Uterus (tissue), 4 donors: ENCODE data around the gene MSH2. TPM values are rescaled to one million over a fixed set of nuclear protein-coding genes. Genes with fewer than 3 reads are reported as not detected.

Experiments used
- DNase-seq, 2 donors: peaks; one replicate each; pipeline ENCODE4 v3.0.0-alpha.2; 2019 to 2020
- H3K27ac ChIP-seq, 2 donors: fragments of 200-600 bp; sonication (generic); 1 replicate in 1 of 2; 2 replicates in 1 of 2; pipeline ENCODE4 v1.5.1; 2016 to 2018
- H3K27me3 ChIP-seq, 2 donors: fragments of 200-600 bp; sonication (generic); one replicate each; pipeline ENCODE4 v1.5.1; 2018 to 2019; ENCODE audit warnings: control low read depth in 1 of 2
- H3K36me3 ChIP-seq, 2 donors: fragments of 200-600 bp; sonication (generic); one replicate each; pipeline ENCODE4 v1.5.1; 2019; ENCODE audit warnings: control low read depth in 1 of 2
- H3K4me1 ChIP-seq, 2 donors: fragments of 200-600 bp; sonication (generic); one replicate each; pipeline ENCODE4 v1.5.1; 2018 to 2019; ENCODE audit warnings: control low read depth in 1 of 2
- H3K4me3 ChIP-seq, 2 donors: fragments of 200-600 bp; sonication (generic); 1 replicate in 1 of 2; 2 replicates in 1 of 2; pipeline ENCODE4 v1.5.1; 2018 to 2019; ENCODE audit warnings: mild to moderate bottlenecking in 1 of 2
- H3K9me3 ChIP-seq, 2 donors: fragments of 200-600 bp; sonication (generic); one replicate each; pipeline ENCODE4 v1.5.1; 2019; ENCODE audit warnings: control low read depth in 1 of 2
- POLR2A ChIP-seq, 2 donors: fragments of 450-650 bp; IDR thresholded peaks; one replicate each; pipeline ENCODE4 v1.6.1; 2016; ENCODE audit warnings: antibody characterized with exemption in 2 of 2, mild to moderate bottlenecking in 1 of 2, moderate library complexity in 1 of 2
- intact Hi-C: fragments of 100-400 bp; cut with DNase I; formaldehyde crosslinking; loops from one replicate; pipeline ENCODE4 v1.15.1; 2023; ENCODE audit warnings: low total_unique reads
- total RNA-seq, 4 donors: library from RNA; depleted of rRNA in 3 of 4; stranded (reverse); fragments of >200 nt in 3 of 4; gene quantifications; one replicate each; pipeline versions ENCODE4 v1.1.0 to v1.2.4, GENCODE V29; 2014 to 2023
- TF ChIP-seq, protein P1 (sequence below), 4 experiments: fragments of 200-600 bp in 2 of 4; fragments of 450-650 bp in 2 of 4; sonication (generic) in 2 of 4; IDR thresholded peaks; one replicate each; pipeline ENCODE4 v1.5.1; 2016 to 2019; ENCODE audit warnings: antibody characterized with exemption in 4 of 4, mild to moderate bottlenecking in 2 of 4, moderate library complexity in 1 of 4
- donor health status: DM: yes; HTN: yes; CAD: no.

Gene MSH2
- total RNA-seq, 4 donors from 2014 or later, result 13.5 to 76.7 (median 24.6) TPM

DNA sequence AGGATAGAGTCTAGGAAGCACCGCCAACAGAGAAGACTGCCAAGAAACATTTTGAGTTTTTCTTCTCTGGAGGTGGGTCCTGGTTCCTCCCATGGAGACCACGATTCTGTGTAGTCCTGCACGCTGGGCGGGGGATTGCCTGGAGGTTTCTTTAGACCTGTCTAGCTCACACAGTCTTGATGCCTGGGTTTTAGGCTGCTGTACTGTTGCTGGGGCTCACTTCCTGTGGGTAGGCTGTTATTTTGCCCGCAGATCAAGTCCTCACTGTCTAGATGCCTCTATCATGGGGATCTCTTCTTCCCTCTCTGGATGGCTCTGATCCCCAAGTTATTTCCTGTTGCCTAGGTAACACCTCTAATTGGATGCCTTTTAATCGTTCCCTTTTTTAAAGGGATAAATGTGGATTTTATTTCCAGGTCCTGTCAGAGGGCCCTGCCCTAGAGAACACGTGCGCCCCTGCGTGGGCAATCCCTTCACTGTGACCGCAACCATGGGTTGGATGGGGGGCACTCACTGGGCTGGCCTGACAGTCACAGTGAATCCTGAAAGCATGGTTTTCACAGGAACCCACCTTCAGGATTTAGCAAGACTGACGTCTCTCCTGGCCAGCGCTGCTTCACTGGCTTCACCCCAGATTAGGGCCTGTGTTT is 115.7 kb downstream of the MSH2 start:
- intact Hi-C loops, result no loop called here
- TF ChIP-seq POLR2A (IDR thresholded peaks at IDR 0.05), result no peak
- TF ChIP-seq, protein P1, sequence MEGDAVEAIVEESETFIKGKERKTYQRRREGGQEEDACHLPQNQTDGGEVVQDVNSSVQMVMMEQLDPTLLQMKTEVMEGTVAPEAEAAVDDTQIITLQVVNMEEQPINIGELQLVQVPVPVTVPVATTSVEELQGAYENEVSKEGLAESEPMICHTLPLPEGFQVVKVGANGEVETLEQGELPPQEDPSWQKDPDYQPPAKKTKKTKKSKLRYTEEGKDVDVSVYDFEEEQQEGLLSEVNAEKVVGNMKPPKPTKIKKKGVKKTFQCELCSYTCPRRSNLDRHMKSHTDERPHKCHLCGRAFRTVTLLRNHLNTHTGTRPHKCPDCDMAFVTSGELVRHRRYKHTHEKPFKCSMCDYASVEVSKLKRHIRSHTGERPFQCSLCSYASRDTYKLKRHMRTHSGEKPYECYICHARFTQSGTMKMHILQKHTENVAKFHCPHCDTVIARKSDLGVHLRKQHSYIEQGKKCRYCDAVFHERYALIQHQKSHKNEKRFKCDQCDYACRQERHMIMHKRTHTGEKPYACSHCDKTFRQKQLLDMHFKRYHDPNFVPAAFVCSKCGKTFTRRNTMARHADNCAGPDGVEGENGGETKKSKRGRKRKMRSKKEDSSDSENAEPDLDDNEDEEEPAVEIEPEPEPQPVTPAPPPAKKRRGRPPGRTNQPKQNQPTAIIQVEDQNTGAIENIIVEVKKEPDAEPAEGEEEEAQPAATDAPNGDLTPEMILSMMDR (IDR thresholded peaks at IDR 0.05), result no peak
- Histone ChIP-seq H3K9me3 (no peaks in the 10 kb centered on the region), H3K36me3 (no peaks in the 10 kb centered on the region), H3K27me3 (no peaks in the 10 kb centered on the region), H3K27ac (no peak overlapping the region), H3K4me1 (peaks cover 0 to 3% of the 10 kb centered on the region in 2 donors), H3K4me3 (no peak overlapping the region)
- DNase-seq, result no peak

DNA sequence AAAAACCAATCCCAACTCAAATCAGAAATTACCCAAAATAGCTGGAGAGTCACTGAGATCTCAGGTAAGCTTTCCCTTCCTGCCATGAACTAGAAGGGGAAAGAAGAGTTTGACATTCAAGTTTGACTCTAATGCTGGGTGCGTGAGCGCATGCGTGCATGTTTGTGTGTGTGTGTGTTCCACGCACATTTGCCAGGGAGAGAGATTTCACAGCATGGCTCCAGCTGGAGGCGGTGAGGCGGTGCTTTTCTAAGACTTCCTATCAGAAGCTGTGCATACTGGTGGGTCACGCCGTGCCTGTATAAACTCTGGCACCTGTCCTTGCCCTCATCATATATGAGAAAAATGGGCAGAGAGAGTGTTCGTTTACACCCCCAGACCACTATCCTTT is 116.2 kb downstream of the MSH2 start:
- H3K27ac ChIP-seq, result no peak overlapping the region

GRCh38 chr2:47519604-47520301 is 116.8 kb downstream of the MSH2 start:
- no peaks in the 10 kb centered on the region for H3K36me3 ChIP-seq
- intact Hi-C loops, result no loop called here
- TF ChIP-seq, protein P1 (IDR thresholded peaks at IDR 0.05), result no peak
- no peak for TF ChIP-seq POLR2A (IDR thresholded peaks at IDR 0.05)
- H3K27me3 ChIP-seq, result no peaks in the 10 kb centered on the region
- H3K9me3 ChIP-seq, result no peaks in the 10 kb centered on the region
- peaks cover 0 to 3% of the 10 kb centered on the region in 2 donors for H3K4me1 ChIP-seq
- no peak for DNase-seq
- H3K27ac ChIP-seq, result no peak overlapping the region
- no peak overlapping the region for H3K4me3 ChIP-seq

More for the DNA sequence above, 116.2 kb downstream of the MSH2 start:
- H3K4me3 ChIP-seq, result no peak overlapping the region
- no peak for DNase-seq
- no peaks in the 10 kb centered on the region for H3K27me3 ChIP-seq
- intact Hi-C loops, result no loop called here
- H3K36me3 ChIP-seq, result no peaks in the 10 kb centered on the region
- H3K9me3 ChIP-seq, result no peaks in the 10 kb centered on the region
- peaks cover 0 to 3% of the 10 kb centered on the region in 2 donors for H3K4me1 ChIP-seq
- no peak for TF ChIP-seq POLR2A (IDR thresholded peaks at IDR 0.05)
- TF ChIP-seq, protein P1 (IDR thresholded peaks at IDR 0.05), result no peak

GRCh38 chr2:47520302-47520630 is 117.3 kb downstream of the MSH2 start:
- H3K36me3 ChIP-seq, result no peaks in the 10 kb centered on the region
- no peaks in the 10 kb centered on the region for H3K9me3 ChIP-seq
- no peak overlapping the region for H3K4me3 ChIP-seq
- peaks cover 0 to 3% of the 10 kb centered on the region in 2 donors for H3K4me1 ChIP-seq
- H3K27ac ChIP-seq, result no peak overlapping the region
- intact Hi-C loops, result no loop called here
- no peak for TF ChIP-seq POLR2A (IDR thresholded peaks at IDR 0.05)
- TF ChIP-seq, protein P1 (IDR thresholded peaks at IDR 0.05), result no peak
- no peaks in the 10 kb centered on the region for H3K27me3 ChIP-seq
- DNase-seq, result no peak
